Measurements from ENCODE around the gene MS4A1.

DNA sequence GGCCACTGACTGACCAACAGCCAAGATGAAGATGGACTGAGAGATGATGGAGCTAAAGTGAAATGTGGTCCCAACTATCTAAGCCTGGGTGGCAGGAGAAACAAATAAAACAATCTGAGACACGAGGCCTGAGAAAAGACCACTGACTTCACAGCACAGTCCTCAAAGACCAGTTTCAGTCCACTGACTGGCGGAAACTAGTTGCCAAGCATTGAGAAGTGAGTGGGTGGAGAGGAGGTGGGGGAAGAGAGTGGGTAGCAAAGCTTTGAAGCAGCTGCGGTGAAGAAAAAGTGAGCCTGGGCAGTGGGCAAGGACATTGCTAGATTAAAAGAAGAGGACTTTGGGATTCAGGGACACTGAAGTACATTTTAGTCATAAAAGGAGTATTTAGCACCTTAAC, 1.9 kb downstream of the MS4A1 start:
- TF ChIP-seq, protein P1, sequence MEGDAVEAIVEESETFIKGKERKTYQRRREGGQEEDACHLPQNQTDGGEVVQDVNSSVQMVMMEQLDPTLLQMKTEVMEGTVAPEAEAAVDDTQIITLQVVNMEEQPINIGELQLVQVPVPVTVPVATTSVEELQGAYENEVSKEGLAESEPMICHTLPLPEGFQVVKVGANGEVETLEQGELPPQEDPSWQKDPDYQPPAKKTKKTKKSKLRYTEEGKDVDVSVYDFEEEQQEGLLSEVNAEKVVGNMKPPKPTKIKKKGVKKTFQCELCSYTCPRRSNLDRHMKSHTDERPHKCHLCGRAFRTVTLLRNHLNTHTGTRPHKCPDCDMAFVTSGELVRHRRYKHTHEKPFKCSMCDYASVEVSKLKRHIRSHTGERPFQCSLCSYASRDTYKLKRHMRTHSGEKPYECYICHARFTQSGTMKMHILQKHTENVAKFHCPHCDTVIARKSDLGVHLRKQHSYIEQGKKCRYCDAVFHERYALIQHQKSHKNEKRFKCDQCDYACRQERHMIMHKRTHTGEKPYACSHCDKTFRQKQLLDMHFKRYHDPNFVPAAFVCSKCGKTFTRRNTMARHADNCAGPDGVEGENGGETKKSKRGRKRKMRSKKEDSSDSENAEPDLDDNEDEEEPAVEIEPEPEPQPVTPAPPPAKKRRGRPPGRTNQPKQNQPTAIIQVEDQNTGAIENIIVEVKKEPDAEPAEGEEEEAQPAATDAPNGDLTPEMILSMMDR (IDR thresholded peaks at IDR 0.05): no peak
- TF ChIP-seq POLR2A (IDR thresholded peaks at IDR 0.05): no peak
